Adrenal gland (tissue), 5 donors: ENCODE data around the gene RSPO1.

Experiments
- CTCF ChIP-seq, 6 experiments: fragments of 450-650 bp in 4 of 6; fragments of 200-600 bp in 2 of 6; sonication (generic) in 1 of 6; IDR thresholded peaks; 1 replicate in 5 of 6; 2 replicates in 1 of 6; pipeline versions ENCODE4 v1.5.1 to v1.8.0; 2016 to 2021; ENCODE audit warnings: antibody characterized with exemption in 6 of 6, mild to moderate bottlenecking in 2 of 6, moderate library complexity in 1 of 6
- POLR2A ChIP-seq, 2 donors: fragments of 450-650 bp; IDR thresholded peaks; one replicate each; pipeline ENCODE4 v1.6.1; 2017; ENCODE audit warnings: antibody characterized with exemption in 2 of 2, mild to moderate bottlenecking in 2 of 2, moderate library complexity in 1 of 2
- donor health status: DM: no; HTN: no; CAD: no.

- no peak for TF ChIP-seq CTCF (IDR thresholded peaks at IDR 0.05)
- no peak for TF ChIP-seq POLR2A (IDR thresholded peaks at IDR 0.05)
Observed at GRCh38 chr1:37616330-37616729, 18.4 kb downstream of the RSPO1 start.
